ENCODE results near the gene MYLK2. TPM values are rescaled to one million over a fixed set of nuclear protein-coding genes. Genes with fewer than 3 reads are reported as not detected.

MYLK2 gene
- total RNA-seq, 2 experiments from 2014 or later = 0.67 to 0.69 TPM

GRCh38 chr20:31835977-31836852, 17.1 kb downstream of the MYLK2 start:
- no peaks in the 10 kb centered on the region for H3K79me2 ChIP-seq (ENCODE audit: insufficient read depth, low read depth, low read length)
- no TSS peak for BruUV-seq (replicated peaks)

DNA sequence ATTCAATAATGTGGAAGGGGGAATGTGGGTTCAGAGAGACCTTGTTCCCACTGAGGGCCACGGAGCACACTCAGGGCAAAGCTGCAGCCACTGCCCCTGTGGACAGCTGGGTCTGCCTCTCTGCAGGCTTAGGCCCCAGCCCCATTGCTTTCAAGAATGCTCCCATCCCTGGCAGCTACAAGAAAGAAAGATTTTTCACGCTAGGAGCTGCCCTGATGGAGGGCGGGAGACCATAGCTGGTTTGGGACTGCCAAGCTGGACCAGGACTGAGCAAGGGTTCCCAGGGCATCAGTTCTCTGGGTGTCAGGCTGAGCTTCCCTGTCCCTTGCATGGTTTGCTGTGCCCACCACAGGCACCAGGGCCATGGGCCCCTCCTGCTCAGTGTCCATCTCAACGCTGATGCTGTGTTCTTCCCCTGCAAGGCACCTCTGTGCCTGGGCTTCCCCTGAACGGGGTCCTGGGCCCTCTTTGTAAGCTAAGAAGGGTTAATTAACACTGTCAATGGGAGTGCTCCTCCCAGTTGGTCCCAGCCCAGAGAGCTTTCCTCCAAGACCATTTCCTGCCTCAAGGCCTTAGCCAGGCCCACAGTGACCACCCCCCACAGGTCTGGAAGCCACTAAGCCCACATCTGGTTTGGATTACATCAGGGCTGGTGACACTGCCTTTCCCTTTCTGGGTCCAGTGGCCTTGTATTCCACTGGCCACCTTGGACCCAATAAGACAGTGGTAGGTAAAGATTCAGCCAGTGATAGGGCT, 17.9 kb downstream of the MYLK2 start:
- Histone ChIP-seq H3K36me3 (ENCODE audit: insufficient read depth, low read length) (no peaks in the 10 kb centered on the region), H4K20me1 (ENCODE audit: insufficient read depth, low read length) (no peaks in the 10 kb centered on the region), H3K27ac (ENCODE audit: low read depth, low read length, poor library complexity, severe bottlenecking) (no peak overlapping the region), H3K9me2 (ENCODE audit: insufficient read depth, low read length) (no peaks in the 10 kb centered on the region), H3K9me3 (ENCODE audit: low read length) (no peaks in the 10 kb centered on the region), H2AFZ (ENCODE audit: low read length) (no peak overlapping the region), H3K79me2 (ENCODE audit: insufficient read depth, low read depth, low read length) (no peaks in the 10 kb centered on the region), H3K4me2 (ENCODE audit: low read length) (no peak overlapping the region), H3K4me1 (ENCODE audit: insufficient read depth, low read length, poor library complexity, severe bottlenecking) (no peaks in the 10 kb centered on the region), H3K4me3 (ENCODE audit: low read depth, low read length, poor library complexity, severe bottlenecking) (no peak overlapping the region)
- BruUV-seq (replicated peaks) = no TSS peak
- no peak for TF ChIP-seq EZH2phosphoT487 (IDR thresholded peaks at IDR 0.05; ENCODE audit: borderline replicate concordance, low read depth, low read length)
- TF ChIP-seq CTCF (conservative IDR thresholded peaks at IDR 0.05; ENCODE audit: low read length) = no peak
- CTCF ChIA-PET (ENCODE audit: unreplicated experiment) = interaction anchor here (1.5 kb wide), 1 partner anchor 10 kb away, joined by 4 read pairs; no protein-coding TSS in a partner anchor
- POLR2A ChIA-PET = interaction anchor here (0.9 to 1.2 kb wide), 2 partner anchors 19 to 98 kb away, joined by 3 read pairs; partner anchors contain the start of gene TPX2
- no peak for DNase-seq (ENCODE audit: low spot score)
- intact Hi-C loops (cut with micrococcal nuclease; ENCODE audit: unreplicated experiment) = no loop called here

More at GRCh38 chr20:31835977-31836852, 17.1 kb downstream of the MYLK2 start:
- ChIA-PET POLR2A (interaction anchor here (0.9 kb wide), 1 partner anchor 97 kb away, joined by 3 read pairs; the partner anchor contains the start of gene TPX2), CTCF (ENCODE audit: unreplicated experiment) (no interaction called here)
- TF ChIP-seq CTCF (conservative IDR thresholded peaks at IDR 0.05; ENCODE audit: low read length) (no peak), EZH2phosphoT487 (IDR thresholded peaks at IDR 0.05; ENCODE audit: borderline replicate concordance, low read depth, low read length) (no peak)
- no peak overlapping the region for H2AFZ ChIP-seq (ENCODE audit: low read length)
- no peak overlapping the region for H3K27ac ChIP-seq (ENCODE audit: low read depth, low read length, poor library complexity, severe bottlenecking)
- DNase-seq (ENCODE audit: low spot score) = no peak
- no peaks in the 10 kb centered on the region for H4K20me1 ChIP-seq (ENCODE audit: insufficient read depth, low read length)
- H3K4me1 ChIP-seq (ENCODE audit: insufficient read depth, low read length, poor library complexity, severe bottlenecking) = no peaks in the 10 kb centered on the region
- H3K36me3 ChIP-seq (ENCODE audit: insufficient read depth, low read length) = no peaks in the 10 kb centered on the region
- no peaks in the 10 kb centered on the region for H3K9me2 ChIP-seq (ENCODE audit: insufficient read depth, low read length)
- H3K4me2 ChIP-seq (ENCODE audit: low read length) = no peak overlapping the region
- intact Hi-C loops (cut with micrococcal nuclease; ENCODE audit: unreplicated experiment) = no loop called here
- no peaks in the 10 kb centered on the region for H3K9me3 ChIP-seq (ENCODE audit: low read length)
- no peak overlapping the region for H3K4me3 ChIP-seq (ENCODE audit: low read depth, low read length, poor library complexity, severe bottlenecking)
